ENCODE data around the gene TIMM13.

GRCh38 chr19:2423071-2423914 is 4.1 kb downstream of the TIMM13 start:
- TF ChIP-seq EZH2 (IDR thresholded peaks at IDR 0.05) (no peak), CTCF (IDR thresholded peaks at IDR 0.05) (no peak), EZH2phosphoT487 (IDR thresholded peaks at IDR 0.05) (no peak)
